ENCODE measurements around the gene YIPF7. TPM values are rescaled to one million over a fixed set of nuclear protein-coding genes. Genes with fewer than 3 reads are reported as not detected.

The YIPF7 gene
- total and polyA plus RNA-seq, 2 experiments from 2014 or later: not detected

DNA sequence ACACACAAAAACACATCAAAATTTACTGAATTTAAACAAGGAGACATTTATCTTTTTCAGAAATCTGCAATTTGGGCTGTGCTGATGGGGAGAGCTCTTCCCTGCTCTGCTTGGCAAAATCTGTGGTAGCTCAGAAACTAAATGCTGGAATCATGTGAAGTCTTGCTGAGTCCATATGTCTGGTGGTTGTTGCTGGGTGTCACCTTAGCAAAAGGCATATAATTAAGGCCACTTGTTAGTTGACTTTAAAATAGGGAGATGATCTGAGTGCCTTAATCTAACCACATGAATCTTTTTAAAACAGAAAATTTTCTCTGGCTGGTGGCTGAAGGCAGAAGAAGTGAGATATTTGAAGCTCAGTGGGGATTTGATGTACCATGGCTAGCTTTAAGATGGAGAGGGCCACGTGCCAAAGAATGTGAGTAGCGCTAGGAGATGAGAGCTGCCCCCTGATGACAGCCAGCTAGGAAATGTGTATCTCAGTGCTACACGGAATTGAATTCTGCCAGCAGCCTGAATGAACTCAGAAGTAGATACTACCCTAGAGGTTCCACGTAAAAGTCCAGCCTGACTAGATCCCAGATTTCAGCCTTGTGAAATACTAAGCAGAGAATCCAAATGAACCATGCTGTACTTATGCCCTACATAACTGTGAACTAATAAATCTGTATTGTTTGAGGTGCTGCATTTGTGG, 19.2 kb upstream of the YIPF7 start:
- Histone ChIP-seq H3K9me3 (ENCODE audit: low read depth) (no peaks in the 10 kb centered on the region), H3K9me2 (ENCODE audit: insufficient read depth) (no peaks in the 10 kb centered on the region), H3K79me2 (ENCODE audit: insufficient read depth) (no peaks in the 10 kb centered on the region), H3K4me1 (ENCODE audit: insufficient read depth) (no peaks in the 10 kb centered on the region), H3K4me2 (ENCODE audit: unreplicated experiment) (no peak overlapping the region), H3K9ac (no peak overlapping the region), H3K27me3 (replicated peaks; ENCODE audit: insufficient read depth) (no peaks in the 10 kb centered on the region), H3F3A (ENCODE audit: insufficient read depth) (no peaks in the 10 kb centered on the region), H3K27ac (no peak overlapping the region), H4K20me1 (ENCODE audit: insufficient read depth) (no peaks in the 10 kb centered on the region), H2AFZ (no peak overlapping the region), H3K4me3 (no peak overlapping the region), H3K36me3 (ENCODE audit: low read depth) (no peaks in the 10 kb centered on the region)
- in situ Hi-C loops (cut with MboI): no loop called here
- TF ChIP-seq EZH2phosphoT487 (IDR thresholded peaks at IDR 0.05; ENCODE audit: insufficient read depth, low read depth) (no peak), EZH2 (IDR thresholded peaks at IDR 0.05; ENCODE audit: insufficient read depth, poor library complexity, severe bottlenecking) (no peak)
- DNase-seq: peak; percentile 3
- WGBS, 2 experiments (ENCODE audit: low coverage in 1 of 2, low lambda C conversion rate in 2 of 2, missing lambda C conversion rate in 2 of 2): 1 to 4% methylated on average over 4 of the region's 4 CpGs

DNA sequence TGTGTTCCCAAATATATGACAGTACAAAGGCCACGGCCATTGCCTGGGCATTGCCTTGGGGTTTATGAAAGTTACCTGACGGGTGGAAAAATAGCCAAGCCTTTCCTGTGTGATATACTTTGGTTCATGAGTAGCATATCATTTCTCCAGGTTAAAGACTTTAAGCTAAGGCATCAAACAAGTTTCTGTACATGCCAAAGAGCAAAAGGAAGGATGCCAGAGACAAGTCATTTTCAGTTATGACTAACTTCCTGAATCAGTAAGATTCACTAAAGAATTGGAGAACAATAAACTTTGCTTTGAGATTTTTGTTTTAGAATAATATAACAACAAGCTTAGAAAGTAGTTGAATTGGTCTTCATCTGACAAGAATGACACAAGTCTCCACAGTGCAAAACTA, 17.1 kb upstream of the YIPF7 start:
- no peak for DNase-seq
- Histone ChIP-seq H4K20me1 (ENCODE audit: insufficient read depth) (no peaks in the 10 kb centered on the region), H3K9me2 (ENCODE audit: insufficient read depth) (no peaks in the 10 kb centered on the region), H3K4me2 (ENCODE audit: unreplicated experiment) (no peak overlapping the region), H3K4me3 (no peak overlapping the region), H2AFZ (no peak overlapping the region), H3K27me3 (replicated peaks; ENCODE audit: insufficient read depth) (no peaks in the 10 kb centered on the region), H3K4me1 (ENCODE audit: insufficient read depth) (no peaks in the 10 kb centered on the region), H3K27ac (no peak overlapping the region), H3K9me3 (ENCODE audit: low read depth) (no peaks in the 10 kb centered on the region), H3K79me2 (ENCODE audit: insufficient read depth) (no peaks in the 10 kb centered on the region), H3K9ac (no peak overlapping the region), H3F3A (ENCODE audit: insufficient read depth) (no peaks in the 10 kb centered on the region), H3K36me3 (ENCODE audit: low read depth) (no peaks in the 10 kb centered on the region)
- in situ Hi-C loops (cut with MboI): no loop called here
- no peak for TF ChIP-seq EZH2phosphoT487 (IDR thresholded peaks at IDR 0.05; ENCODE audit: insufficient read depth, low read depth)
- TF ChIP-seq EZH2 (IDR thresholded peaks at IDR 0.05; ENCODE audit: insufficient read depth, poor library complexity, severe bottlenecking): no peak
- 42 to 47% methylated on average over 2 of the region's 2 CpGs for WGBS, 2 experiments (ENCODE audit: low coverage in 1 of 2, low lambda C conversion rate in 2 of 2, missing lambda C conversion rate in 2 of 2)

DNA sequence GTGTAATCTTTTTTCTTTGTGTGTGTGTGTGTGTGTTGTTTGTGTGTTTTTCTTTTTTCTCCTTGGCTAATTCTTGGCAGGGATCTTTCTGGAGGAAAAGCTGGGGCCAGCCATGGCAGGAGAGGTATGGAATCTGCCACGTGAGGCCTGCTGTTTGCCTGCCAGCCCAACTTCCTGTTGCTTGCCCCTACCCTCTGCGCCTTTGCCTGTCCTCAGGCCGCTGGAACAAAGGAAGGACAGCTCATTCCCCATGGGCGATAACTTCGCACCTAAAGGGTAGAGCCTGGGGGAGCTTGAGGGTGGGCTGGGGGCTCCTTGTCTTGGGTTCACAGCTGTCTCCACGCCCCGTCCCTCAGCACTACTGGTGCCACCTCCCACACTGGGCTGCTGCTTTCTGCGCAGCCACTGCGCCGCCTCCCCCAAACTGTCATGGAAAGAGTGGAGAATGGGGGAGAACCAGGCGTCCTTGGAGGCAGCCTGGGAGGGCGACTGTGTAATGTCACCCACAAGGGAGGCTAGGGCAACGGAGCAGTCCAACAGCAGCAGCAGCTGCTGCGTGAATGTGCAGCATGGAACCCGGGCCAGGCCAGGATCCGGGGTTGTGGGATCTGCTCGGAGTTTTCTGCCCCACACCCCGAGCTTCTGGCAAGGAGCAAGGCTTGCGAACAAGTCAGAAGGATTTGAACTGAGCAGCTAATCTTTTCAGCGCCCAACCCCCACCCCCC, 12.3 kb upstream of the YIPF7 start:
- no peaks in the 10 kb centered on the region for H4K20me1 ChIP-seq (ENCODE audit: insufficient read depth)
- no peaks in the 10 kb centered on the region for H3K9me3 ChIP-seq (ENCODE audit: low read depth)
- H3K9me2 ChIP-seq (ENCODE audit: insufficient read depth): no peaks in the 10 kb centered on the region
- no peak overlapping the region for H3K4me2 ChIP-seq (ENCODE audit: unreplicated experiment)
- H2AFZ ChIP-seq: no peak overlapping the region
- H3K36me3 ChIP-seq (ENCODE audit: low read depth): no peaks in the 10 kb centered on the region
- no peaks in the 10 kb centered on the region for H3K79me2 ChIP-seq (ENCODE audit: insufficient read depth)
- TF ChIP-seq EZH2phosphoT487 (IDR thresholded peaks at IDR 0.05; ENCODE audit: insufficient read depth, low read depth) (no peak), EZH2 (IDR thresholded peaks at IDR 0.05; ENCODE audit: insufficient read depth, poor library complexity, severe bottlenecking) (no peak)
- DNase-seq: no peak
- WGBS, 2 experiments (ENCODE audit: low coverage in 1 of 2, low lambda C conversion rate in 2 of 2, missing lambda C conversion rate in 2 of 2): 74 to 78% methylated on average over 13 to 20 of the region's 20 CpGs
- H3K4me1 ChIP-seq (ENCODE audit: insufficient read depth): no peaks in the 10 kb centered on the region
- H3K27me3 ChIP-seq (replicated peaks; ENCODE audit: insufficient read depth): no peaks in the 10 kb centered on the region
- no peak overlapping the region for H3K4me3 ChIP-seq
- in situ Hi-C loops (cut with MboI): no loop called here
- H3K9ac ChIP-seq: no peak overlapping the region
- no peak overlapping the region for H3K27ac ChIP-seq
- H3F3A ChIP-seq (ENCODE audit: insufficient read depth): no peaks in the 10 kb centered on the region

DNA sequence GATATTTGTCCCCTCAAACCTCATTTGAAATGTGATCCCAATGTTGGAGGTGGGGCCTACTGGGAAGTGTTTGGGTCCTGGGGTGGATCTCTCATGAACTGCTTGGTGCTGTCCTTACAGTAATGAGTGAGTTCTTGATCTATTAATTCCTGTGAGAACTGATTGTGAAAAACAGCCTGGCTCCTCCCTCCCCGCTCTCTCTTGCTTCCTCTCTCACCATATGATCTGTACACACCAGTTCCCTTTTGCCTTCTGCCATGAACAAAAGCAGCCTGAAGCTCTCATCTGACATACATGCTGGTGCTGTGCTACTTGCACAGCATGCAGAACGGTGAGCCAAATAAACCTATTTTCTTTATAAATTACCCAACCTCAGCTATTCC, 11.2 kb upstream of the YIPF7 start:
- no peak for DNase-seq
- in situ Hi-C loops (cut with MboI): no loop called here
- no peak overlapping the region for H3K9ac ChIP-seq
- H3K27me3 ChIP-seq (replicated peaks; ENCODE audit: insufficient read depth): no peaks in the 10 kb centered on the region
- H3K9me2 ChIP-seq (ENCODE audit: insufficient read depth): no peaks in the 10 kb centered on the region
- H3K4me2 ChIP-seq (ENCODE audit: unreplicated experiment): no peak overlapping the region
- no peaks in the 10 kb centered on the region for H3F3A ChIP-seq (ENCODE audit: insufficient read depth)
- no peaks in the 10 kb centered on the region for H3K36me3 ChIP-seq (ENCODE audit: low read depth)
- no peak overlapping the region for H3K4me3 ChIP-seq
- TF ChIP-seq EZH2phosphoT487 (IDR thresholded peaks at IDR 0.05; ENCODE audit: insufficient read depth, low read depth) (no peak), EZH2 (IDR thresholded peaks at IDR 0.05; ENCODE audit: insufficient read depth, poor library complexity, severe bottlenecking) (no peak)
- no peaks in the 10 kb centered on the region for H3K9me3 ChIP-seq (ENCODE audit: low read depth)
- no peak overlapping the region for H2AFZ ChIP-seq
- H3K4me1 ChIP-seq (ENCODE audit: insufficient read depth): no peaks in the 10 kb centered on the region
- no peaks in the 10 kb centered on the region for H3K79me2 ChIP-seq (ENCODE audit: insufficient read depth)
- WGBS, 2 experiments (ENCODE audit: low coverage in 1 of 2, low lambda C conversion rate in 2 of 2, missing lambda C conversion rate in 2 of 2): 17 to 19% methylated on average over 2 of the region's 2 CpGs
- no peak overlapping the region for H3K27ac ChIP-seq
- no peaks in the 10 kb centered on the region for H4K20me1 ChIP-seq (ENCODE audit: insufficient read depth)
